ENCODE measurements around the gene NTNG1. TPM values are rescaled to one million over a fixed set of nuclear protein-coding genes. Genes with fewer than 3 reads are reported as not detected.

NTNG1 gene
- total RNA-seq, 2 donors from 2014 or later: not detected

- H3K4me3 Mint-ChIP-seq: no peak overlapping the region
- no peak for ATAC-seq
Measured at GRCh38 chr1:107525145-107525544, 384.3 kb downstream of the NTNG1 start.

DNA sequence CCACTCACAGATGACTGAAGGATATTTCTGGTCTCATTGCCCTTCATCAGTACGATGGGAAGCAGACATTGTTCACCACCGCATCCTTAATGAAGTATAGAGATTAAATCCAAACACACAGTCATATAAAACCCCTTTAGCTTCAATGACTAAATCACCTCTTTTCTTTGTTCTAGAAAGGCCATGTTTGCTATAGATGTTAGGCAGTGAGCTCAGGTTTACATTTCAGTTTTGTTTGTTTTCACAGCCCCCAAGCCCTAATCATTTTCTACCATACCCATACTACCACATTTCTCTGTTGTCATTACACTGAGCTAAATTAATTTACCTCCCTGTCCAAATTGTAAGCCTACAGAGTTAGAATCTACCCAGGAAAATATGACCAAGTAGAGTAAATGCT, 385.1 kb downstream of the NTNG1 start:
- Mint-ChIP-seq H3K27me3 (peaks cover 39% of the 10 kb centered on the region), H3K27ac (no peak overlapping the region), H3K4me1 (no peaks in the 10 kb centered on the region), H3K4me3 (no peak overlapping the region), H3K36me3 (ENCODE audit: low read depth) (peaks cover 3% of the 10 kb centered on the region)
- ATAC-seq (no peak), DNase-seq (no peak)
- no peaks in the 10 kb centered on the region for H3K9me3 ChIP-seq (ENCODE audit: control insufficient read depth, low read length, poor library complexity, severe bottlenecking)

More at GRCh38 chr1:107525145-107525544, 384.3 kb downstream of the NTNG1 start:
- no peaks in the 10 kb centered on the region for H3K9me3 ChIP-seq (ENCODE audit: control insufficient read depth, low read length, poor library complexity, severe bottlenecking)
- DNase-seq: no peak
- Mint-ChIP-seq H3K27me3 (peaks cover 32% of the 10 kb centered on the region), H3K36me3 (ENCODE audit: low read depth) (peaks cover 3% of the 10 kb centered on the region), H3K27ac (no peak overlapping the region), H3K4me1 (no peaks in the 10 kb centered on the region)

GRCh38 chr1:107526524-107527198, 385.8 kb downstream of the NTNG1 start:
- Mint-ChIP-seq H3K4me1 (no peaks in the 10 kb centered on the region), H3K27me3 (peaks cover 45% of the 10 kb centered on the region), H3K36me3 (ENCODE audit: low read depth) (peaks cover 3% of the 10 kb centered on the region), H3K4me3 (no peak overlapping the region), H3K27ac (no peak overlapping the region)
- H3K9me3 ChIP-seq (ENCODE audit: control insufficient read depth, low read length, poor library complexity, severe bottlenecking): no peaks in the 10 kb centered on the region
- ATAC-seq: no peak
- no peak for DNase-seq

GRCh38 chr1:107529511-107530149, 388.8 kb downstream of the NTNG1 start:
- ATAC-seq (no peak), DNase-seq (no peak)
- H3K4me3 Mint-ChIP-seq: no peak overlapping the region
- H3K27ac Mint-ChIP-seq: no peak overlapping the region
- no peaks in the 10 kb centered on the region for H3K4me1 Mint-ChIP-seq
- no peaks in the 10 kb centered on the region for H3K9me3 ChIP-seq (ENCODE audit: control insufficient read depth, low read length, poor library complexity, severe bottlenecking)
- H3K27me3 Mint-ChIP-seq: peaks cover 48% of the 10 kb centered on the region
- H3K36me3 Mint-ChIP-seq (ENCODE audit: low read depth): peaks cover 1% of the 10 kb centered on the region

DNA sequence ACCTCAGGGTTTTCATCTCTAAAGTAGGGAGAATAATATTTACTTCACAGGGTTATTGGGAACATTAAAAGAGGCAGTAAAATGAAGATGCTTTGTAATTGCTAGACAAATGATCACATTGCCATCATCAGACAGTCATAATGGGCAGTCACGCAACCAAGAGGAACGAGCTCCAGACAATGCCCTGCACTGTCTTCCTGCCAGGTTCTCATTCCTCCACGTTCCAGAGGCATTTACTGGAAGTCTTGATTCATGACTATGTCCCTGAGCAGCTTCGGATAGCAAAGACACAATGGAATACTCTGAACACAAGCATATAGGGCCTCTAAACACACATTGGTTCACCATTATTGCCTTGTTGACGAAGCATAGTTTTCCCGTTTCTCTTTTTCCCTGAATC, 389.7 kb downstream of the NTNG1 start:
- Mint-ChIP-seq H3K36me3 (ENCODE audit: low read depth) (peaks cover 3% of the 10 kb centered on the region), H3K4me3 (no peak overlapping the region), H3K27me3 (peaks cover 52% of the 10 kb centered on the region), H3K4me1 (no peaks in the 10 kb centered on the region), H3K27ac (no peak overlapping the region)
- ATAC-seq (no peak), DNase-seq (no peak)
- H3K9me3 ChIP-seq (ENCODE audit: control insufficient read depth, low read length, poor library complexity, severe bottlenecking): no peaks in the 10 kb centered on the region

- DNase-seq (no peak), ATAC-seq (no peak)
- no peak overlapping the region for H3K27ac Mint-ChIP-seq
- no peaks in the 10 kb centered on the region for H3K4me1 Mint-ChIP-seq
- H3K36me3 Mint-ChIP-seq (ENCODE audit: low read depth): peaks cover 3% of the 10 kb centered on the region
- peaks cover 59% of the 10 kb centered on the region for H3K27me3 Mint-ChIP-seq
- no peak overlapping the region for H3K4me3 Mint-ChIP-seq
- no peaks in the 10 kb centered on the region for H3K9me3 ChIP-seq (ENCODE audit: control insufficient read depth, low read length, poor library complexity, severe bottlenecking)
Measured at GRCh38 chr1:107531065-107531908, 390.4 kb downstream of the NTNG1 start.

GRCh38 chr1:107532318-107532717, 391.5 kb downstream of the NTNG1 start:
- H3K27ac Mint-ChIP-seq: no peak overlapping the region
- no peaks in the 10 kb centered on the region for H3K9me3 ChIP-seq (ENCODE audit: control insufficient read depth, low read length, poor library complexity, severe bottlenecking)
- DNase-seq: no peak
- ATAC-seq: no peak
- H3K4me3 Mint-ChIP-seq: no peak overlapping the region
- peaks cover 3% of the 10 kb centered on the region for H3K36me3 Mint-ChIP-seq (ENCODE audit: low read depth)
- H3K4me1 Mint-ChIP-seq: no peaks in the 10 kb centered on the region
- H3K27me3 Mint-ChIP-seq: peaks cover 56% of the 10 kb centered on the region

Other genes starting within 250 kb of the NTNG1 start
- gene PRMT6, start 84.4 kb upstream of the NTNG1 start, total RNA-seq: 1 to 10 TPM; 6.4 to 6.9 TPM